ENCODE data around the gene CHD5.

- TF ChIP-seq CTCF (IDR thresholded peaks at IDR 0.05) (no peak), POLR2AphosphoS5 (IDR thresholded peaks at IDR 0.05) (no peak), EP300 (IDR thresholded peaks at IDR 0.05) (no peak)
These were observed 96.2 kb downstream of the CHD5 start for GRCh38 chr1:6083801-6084446.
